Measurements from ENCODE around the gene C16orf92. TPM values are rescaled to one million over a fixed set of nuclear protein-coding genes. Genes with fewer than 3 reads are reported as not detected.

The C16orf92 gene
- total RNA-seq, 1 donor from 2014 or later: not detected

DNA sequence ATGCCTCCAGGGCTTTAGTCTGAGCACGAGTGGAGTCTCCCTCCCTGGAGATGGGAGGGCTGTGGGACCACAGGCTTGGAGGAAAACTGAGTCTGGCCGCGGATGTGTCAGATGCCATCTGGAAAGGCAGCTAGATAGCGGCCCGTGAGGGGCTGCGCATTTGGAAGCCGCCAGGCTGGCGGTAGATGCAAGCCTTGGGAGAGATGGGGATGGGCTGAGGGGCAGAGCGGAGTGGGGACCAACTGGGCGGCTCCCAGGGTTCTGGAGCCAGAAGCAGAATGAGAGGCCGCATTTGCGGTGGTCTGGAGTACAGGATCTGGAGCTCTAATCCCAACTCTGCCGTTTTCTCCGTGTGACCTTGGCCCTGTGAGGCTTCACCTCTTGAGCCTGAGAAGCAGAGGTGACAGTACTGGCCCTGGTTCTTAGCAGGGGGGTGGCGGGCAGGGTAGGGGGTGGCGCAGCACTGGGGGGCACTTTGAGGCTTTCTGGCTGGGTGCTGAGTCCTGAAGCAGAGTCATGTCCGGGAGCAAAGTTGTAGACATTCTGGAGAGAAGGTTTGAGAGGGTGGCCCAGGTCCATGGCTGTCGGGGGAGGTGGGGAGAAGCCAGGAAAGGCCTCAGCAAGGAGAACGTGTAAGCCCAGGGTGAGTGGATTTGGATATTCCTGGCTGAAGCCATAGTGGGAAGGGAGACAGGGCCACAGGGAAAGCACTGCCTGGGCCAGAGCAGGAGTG lies 20.2 kb upstream of the C16orf92 start:
- Mint-ChIP-seq H3K9me3 (no peaks in the 10 kb centered on the region), H3K4me3 (no peak overlapping the region)
- CTCF ChIA-PET: no interaction called here

GRCh38 chr16:30003670-30004423 lies 19.2 kb upstream of the C16orf92 start:
- H3K36me3 Mint-ChIP-seq (ENCODE audit: low read depth): peaks cover 38% of the 10 kb centered on the region
- ChIA-PET CTCF (interaction anchor here (1.0 to 1.6 kb wide), 4 partner anchors 39 to 303 kb away, joined by 3 to 5 read pairs (median 4); no protein-coding TSS in a partner anchor), POLR2A (interaction anchor here (0.6 to 2.2 kb wide), 8 partner anchors 7 to 1051 kb away, joined by 3 to 8 read pairs (median 4); partner anchors contain the start of genes INO80E and TMEM219)
- H3K4me3 Mint-ChIP-seq: no peak overlapping the region
- DNase-seq (no peak), ATAC-seq (ENCODE audit: low read depth) (no peak)
- intact Hi-C loops (cut with micrococcal nuclease): loop anchor here (2.0 kb wide), 1 partner anchor 141 kb away; the partner anchor contains the start of gene CDIPT
- H3K27ac Mint-ChIP-seq: no peak overlapping the region
- H3K27me3 Mint-ChIP-seq: no peaks in the 10 kb centered on the region
- TF ChIP-seq CTCF (IDR thresholded peaks at IDR 0.05): no peak
- no peaks in the 10 kb centered on the region for H3K9me3 Mint-ChIP-seq
- peaks cover 5% of the 10 kb centered on the region for H3K4me1 Mint-ChIP-seq

More for the DNA sequence above, 20.2 kb upstream of the C16orf92 start:
- Mint-ChIP-seq H3K27me3 (no peaks in the 10 kb centered on the region), H3K27ac (no peak overlapping the region), H3K36me3 (ENCODE audit: low read depth) (peaks cover 45% of the 10 kb centered on the region), H3K4me1 (peaks cover 9% of the 10 kb centered on the region)
- DNase-seq (no peak), ATAC-seq (ENCODE audit: low read depth) (no peak)
- POLR2A ChIA-PET: interaction anchor here (0.6 kb wide), 3 partner anchors 351 to 1050 kb away, joined by 3 to 7 read pairs (median 3); no protein-coding TSS in a partner anchor
- intact Hi-C loops (cut with micrococcal nuclease): no loop called here
- no peak for TF ChIP-seq CTCF (IDR thresholded peaks at IDR 0.05)

DNA sequence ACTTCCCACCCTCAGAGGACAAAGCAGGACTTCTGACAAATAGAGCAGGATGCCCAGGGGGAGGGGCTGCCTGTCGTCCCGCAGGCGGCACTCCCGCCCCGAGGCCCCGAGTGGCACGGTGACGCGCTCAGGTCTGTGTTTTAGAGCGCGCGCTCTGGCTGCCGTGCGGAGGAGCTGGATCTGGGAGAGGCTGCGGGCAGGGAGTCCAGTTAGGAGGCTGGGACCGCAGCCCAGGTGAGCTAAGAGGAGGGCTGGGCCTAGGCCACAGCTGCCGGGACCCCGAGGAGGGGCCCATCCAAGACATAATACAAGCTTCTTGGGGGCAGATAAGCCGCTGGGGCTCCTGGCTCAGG lies 18.6 kb upstream of the C16orf92 start:
- POLR2A ChIA-PET: interaction anchor here (0.6 to 2.2 kb wide), 7 partner anchors 8 to 273 kb away, joined by 3 to 8 read pairs (median 4); partner anchors contain the start of genes CDIPT, INO80E and TMEM219
- no peak overlapping the region for H3K27ac Mint-ChIP-seq
- peaks cover 5% of the 10 kb centered on the region for H3K4me1 Mint-ChIP-seq
- DNase-seq: no peak
- H3K27me3 Mint-ChIP-seq: peaks cover 4% of the 10 kb centered on the region
- no peak overlapping the region for H3K4me3 Mint-ChIP-seq
- peaks cover 33% of the 10 kb centered on the region for H3K36me3 Mint-ChIP-seq (ENCODE audit: low read depth)
- H3K9me3 Mint-ChIP-seq: no peaks in the 10 kb centered on the region
- CTCF ChIA-PET: interaction anchor here (0.6 to 1.6 kb wide), 5 partner anchors 11 to 304 kb away, joined by 3 to 6 read pairs (median 5); no protein-coding TSS in a partner anchor
- intact Hi-C loops (cut with micrococcal nuclease): loop anchor here (2.0 kb wide), 1 partner anchor 142 kb away; the partner anchor contains the start of gene CDIPT
- TF ChIP-seq CTCF (IDR thresholded peaks at IDR 0.05): no peak
- ATAC-seq (ENCODE audit: low read depth): no peak

- H3K9me3 Mint-ChIP-seq: no peaks in the 10 kb centered on the region
- intact Hi-C loops (cut with micrococcal nuclease): loop anchor here (1.0 to 2.0 kb wide), 3 partner anchors 142 to 312 kb away; partner anchors contain the start of gene CDIPT
Observed at GRCh38 chr16:30004811-30005242, 18.2 kb upstream of the C16orf92 start.

More at GRCh38 chr16:30004811-30005242, 18.2 kb upstream of the C16orf92 start:
- Mint-ChIP-seq H3K4me3 (no peak overlapping the region), H3K27me3 (peaks cover 5% of the 10 kb centered on the region), H3K4me1 (peaks cover 5% of the 10 kb centered on the region), H3K27ac (no peak overlapping the region), H3K36me3 (ENCODE audit: low read depth) (peaks cover 29% of the 10 kb centered on the region)
- peak; percentile 33 for ATAC-seq (ENCODE audit: low read depth)
- ChIA-PET CTCF (interaction anchor here (0.6 to 1.6 kb wide), 5 partner anchors 10 to 304 kb away, joined by 3 to 6 read pairs (median 5); no protein-coding TSS in a partner anchor), POLR2A (interaction anchor here (0.6 to 2.2 kb wide), 9 partner anchors 8 to 274 kb away, joined by 3 to 8 read pairs (median 3); partner anchors contain the start of genes CDIPT, INO80E, KCTD13 and PAGR1)
- TF ChIP-seq CTCF (IDR thresholded peaks at IDR 0.05): no peak
- no peak for DNase-seq

Data from activated B cell treated with CpG ODN at 0.5 μM for 24 hours (primary cell).